Measurements from ENCODE around the gene ARID1A.

DNA sequence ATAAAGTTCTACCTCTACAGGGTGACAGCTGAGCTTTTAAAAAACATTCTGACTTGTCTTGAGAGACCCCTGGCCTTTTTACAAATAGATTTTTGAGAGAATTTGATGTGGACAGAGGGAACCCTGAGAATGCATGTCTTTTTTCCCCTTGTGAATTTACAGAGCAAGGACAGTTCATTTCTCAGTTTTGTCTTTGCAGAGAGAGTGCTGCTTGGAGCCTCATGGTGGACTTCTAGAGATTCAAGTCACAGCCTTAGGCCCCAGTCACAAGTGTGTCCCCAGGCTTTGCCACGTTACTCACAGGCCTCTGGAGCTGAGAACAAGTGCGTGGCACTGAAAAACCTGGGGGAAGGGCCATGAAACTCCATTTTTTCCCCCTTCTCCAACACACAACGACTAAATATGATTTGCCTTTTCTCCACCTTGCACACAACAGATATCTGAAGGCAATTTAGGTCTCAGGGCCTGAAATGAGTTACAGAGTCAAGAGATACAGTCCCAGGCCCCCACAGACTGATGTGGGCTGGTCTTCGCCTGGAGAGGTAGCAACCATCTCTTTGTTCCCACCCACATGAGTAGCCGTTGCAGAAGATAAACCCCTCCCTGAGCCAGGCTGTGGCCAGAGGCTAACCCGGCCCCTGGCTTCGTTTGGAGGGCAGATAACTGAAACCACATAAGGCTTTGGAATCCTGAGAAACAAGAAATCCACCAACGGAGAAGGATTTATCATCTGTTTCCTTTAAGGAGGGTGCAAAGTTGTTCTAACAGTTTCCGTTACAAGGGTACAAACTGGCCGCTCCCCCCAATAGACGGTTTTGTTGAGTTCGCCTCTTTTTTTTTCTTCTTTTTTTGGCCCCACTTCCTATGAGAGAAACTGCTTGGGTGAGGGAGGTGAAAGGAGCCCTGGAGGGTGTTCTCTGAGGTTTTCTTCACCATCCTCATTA, 90.9 kb downstream of the ARID1A start:
- TF ChIP-seq CHD2 (IDR thresholded peaks at IDR 0.05; ENCODE audit: low read length) (no peak), SIN3A (conservative IDR thresholded peaks at IDR 0.05 in 1 of 2, IDR thresholded peaks at IDR 0.05 in 1 of 2; ENCODE audit: low read depth in 1 of 2, low read length in 2 of 2) (no peak), POLR2A (IDR thresholded peaks at IDR 0.05; ENCODE audit: control extremely low read depth in 1 of 2, low read depth in 2 of 2, low read length in 2 of 2) (no peak), JUN (IDR thresholded peaks at IDR 0.05; ENCODE audit: low read depth, low read length) (no peak), EZH2 (IDR thresholded peaks at IDR 0.05; ENCODE audit: low read depth, low read length, severe bottlenecking) (no peak), YY1 (IDR thresholded peaks at IDR 0.05; ENCODE audit: low read depth, low read length) (no peak)
- TF ChIP-seq, protein P1, sequence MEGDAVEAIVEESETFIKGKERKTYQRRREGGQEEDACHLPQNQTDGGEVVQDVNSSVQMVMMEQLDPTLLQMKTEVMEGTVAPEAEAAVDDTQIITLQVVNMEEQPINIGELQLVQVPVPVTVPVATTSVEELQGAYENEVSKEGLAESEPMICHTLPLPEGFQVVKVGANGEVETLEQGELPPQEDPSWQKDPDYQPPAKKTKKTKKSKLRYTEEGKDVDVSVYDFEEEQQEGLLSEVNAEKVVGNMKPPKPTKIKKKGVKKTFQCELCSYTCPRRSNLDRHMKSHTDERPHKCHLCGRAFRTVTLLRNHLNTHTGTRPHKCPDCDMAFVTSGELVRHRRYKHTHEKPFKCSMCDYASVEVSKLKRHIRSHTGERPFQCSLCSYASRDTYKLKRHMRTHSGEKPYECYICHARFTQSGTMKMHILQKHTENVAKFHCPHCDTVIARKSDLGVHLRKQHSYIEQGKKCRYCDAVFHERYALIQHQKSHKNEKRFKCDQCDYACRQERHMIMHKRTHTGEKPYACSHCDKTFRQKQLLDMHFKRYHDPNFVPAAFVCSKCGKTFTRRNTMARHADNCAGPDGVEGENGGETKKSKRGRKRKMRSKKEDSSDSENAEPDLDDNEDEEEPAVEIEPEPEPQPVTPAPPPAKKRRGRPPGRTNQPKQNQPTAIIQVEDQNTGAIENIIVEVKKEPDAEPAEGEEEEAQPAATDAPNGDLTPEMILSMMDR (IDR thresholded peaks at IDR 0.05; ENCODE audit: control extremely low read depth in 1 of 3, insufficient read depth in 1 of 3, low read depth in 1 of 3, low read length in 3 of 3) = peak in 1 of 3 experiments; percentile 13; a peak in 1 of 4 replicates

All from H1 (cell line).